ENCODE measurements around the gene ZSCAN30. TPM values are rescaled to one million over a fixed set of nuclear protein-coding genes. Genes with fewer than 3 reads are reported as not detected.

Gene ZSCAN30
- total RNA-seq, 1 experiment from 2014 or later = 21.9 TPM

DNA sequence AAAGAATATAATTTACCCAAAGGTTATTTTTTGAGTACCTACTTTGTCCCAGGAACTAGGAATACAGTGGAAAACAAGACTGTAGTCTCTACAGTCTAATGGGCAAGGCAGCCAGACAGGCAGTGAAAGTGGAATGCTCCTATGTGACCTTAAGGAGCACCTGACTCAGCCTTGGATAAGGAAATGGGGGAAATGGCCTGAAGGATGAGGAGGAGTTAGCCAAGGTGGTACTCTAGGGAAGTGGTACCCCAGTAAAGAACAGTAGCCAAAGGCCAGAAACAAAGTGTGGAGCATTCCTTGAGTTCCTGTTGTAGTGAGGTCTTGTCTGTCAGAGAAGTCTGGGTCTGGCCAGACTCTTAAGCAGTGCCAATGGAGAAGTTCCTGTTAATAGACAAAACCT is 43.2 kb downstream of the ZSCAN30 start:
- Mint-ChIP-seq H3K27me3 (ENCODE audit: low read depth) (no peaks in the 10 kb centered on the region), H3K4me1 (peaks cover 8% of the 10 kb centered on the region; the same call in 1 of the 2 replicates), H3K9me3 (no peaks in the 10 kb centered on the region), H3K27ac (no peak overlapping the region), H3K4me3 (no peak overlapping the region), H3K36me3 (peaks cover 81% of the 10 kb centered on the region)
- ChIA-PET CTCF (no interaction called here), POLR2A (no interaction called here)
- TF ChIP-seq IRF1 (CRISPR knock-in tag; IDR thresholded peaks at IDR 0.05) = no peak
- TF ChIP-seq ZNF219 (CRISPR knock-in tag; IDR thresholded peaks at IDR 0.05; ENCODE audit: borderline replicate concordance) = no peak
- TF ChIP-seq ARID4B (CRISPR knock-in tag; IDR thresholded peaks at IDR 0.05; ENCODE audit: borderline replicate concordance) = no peak
- TF ChIP-seq CREB1 (CRISPR knock-in tag; IDR thresholded peaks at IDR 0.05) = no peak
- no peak for TF ChIP-seq HMGA2 (CRISPR knock-in tag; IDR thresholded peaks at IDR 0.05)
- TF ChIP-seq MXD4 (CRISPR knock-in tag; IDR thresholded peaks at IDR 0.05; ENCODE audit: borderline replicate concordance) = no peak
- no peak for TF ChIP-seq MLX (CRISPR knock-in tag; IDR thresholded peaks at IDR 0.05)
- TF ChIP-seq, protein P1, sequence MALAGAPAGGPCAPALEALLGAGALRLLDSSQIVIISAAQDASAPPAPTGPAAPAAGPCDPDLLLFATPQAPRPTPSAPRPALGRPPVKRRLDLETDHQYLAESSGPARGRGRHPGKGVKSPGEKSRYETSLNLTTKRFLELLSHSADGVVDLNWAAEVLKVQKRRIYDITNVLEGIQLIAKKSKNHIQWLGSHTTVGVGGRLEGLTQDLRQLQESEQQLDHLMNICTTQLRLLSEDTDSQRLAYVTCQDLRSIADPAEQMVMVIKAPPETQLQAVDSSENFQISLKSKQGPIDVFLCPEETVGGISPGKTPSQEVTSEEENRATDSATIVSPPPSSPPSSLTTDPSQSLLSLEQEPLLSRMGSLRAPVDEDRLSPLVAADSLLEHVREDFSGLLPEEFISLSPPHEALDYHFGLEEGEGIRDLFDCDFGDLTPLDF (CRISPR knock-in tag; IDR thresholded peaks at IDR 0.05) = no peak
- TF ChIP-seq, protein P2, sequence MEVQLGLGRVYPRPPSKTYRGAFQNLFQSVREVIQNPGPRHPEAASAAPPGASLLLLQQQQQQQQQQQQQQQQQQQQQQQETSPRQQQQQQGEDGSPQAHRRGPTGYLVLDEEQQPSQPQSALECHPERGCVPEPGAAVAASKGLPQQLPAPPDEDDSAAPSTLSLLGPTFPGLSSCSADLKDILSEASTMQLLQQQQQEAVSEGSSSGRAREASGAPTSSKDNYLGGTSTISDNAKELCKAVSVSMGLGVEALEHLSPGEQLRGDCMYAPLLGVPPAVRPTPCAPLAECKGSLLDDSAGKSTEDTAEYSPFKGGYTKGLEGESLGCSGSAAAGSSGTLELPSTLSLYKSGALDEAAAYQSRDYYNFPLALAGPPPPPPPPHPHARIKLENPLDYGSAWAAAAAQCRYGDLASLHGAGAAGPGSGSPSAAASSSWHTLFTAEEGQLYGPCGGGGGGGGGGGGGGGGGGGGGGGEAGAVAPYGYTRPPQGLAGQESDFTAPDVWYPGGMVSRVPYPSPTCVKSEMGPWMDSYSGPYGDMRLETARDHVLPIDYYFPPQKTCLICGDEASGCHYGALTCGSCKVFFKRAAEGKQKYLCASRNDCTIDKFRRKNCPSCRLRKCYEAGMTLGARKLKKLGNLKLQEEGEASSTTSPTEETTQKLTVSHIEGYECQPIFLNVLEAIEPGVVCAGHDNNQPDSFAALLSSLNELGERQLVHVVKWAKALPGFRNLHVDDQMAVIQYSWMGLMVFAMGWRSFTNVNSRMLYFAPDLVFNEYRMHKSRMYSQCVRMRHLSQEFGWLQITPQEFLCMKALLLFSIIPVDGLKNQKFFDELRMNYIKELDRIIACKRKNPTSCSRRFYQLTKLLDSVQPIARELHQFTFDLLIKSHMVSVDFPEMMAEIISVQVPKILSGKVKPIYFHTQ (CRISPR knock-in tag; IDR thresholded peaks at IDR 0.05) = no peak
- TF ChIP-seq KAT7 (CRISPR knock-in tag; IDR thresholded peaks at IDR 0.05; ENCODE audit: borderline replicate concordance) = no peak
- no peak for DNase-seq (ENCODE audit: low spot score)
- no peak for ATAC-seq

GRCh38 chr18:35245719-35246317 is 44.2 kb downstream of the ZSCAN30 start:
- Mint-ChIP-seq H3K4me3 (no peak overlapping the region), H3K36me3 (peaks cover 81% of the 10 kb centered on the region), H3K9me3 (no peaks in the 10 kb centered on the region), H3K4me1 (peaks cover 8% of the 10 kb centered on the region; the same call in 1 of the 2 replicates), H3K27me3 (ENCODE audit: low read depth) (no peaks in the 10 kb centered on the region), H3K27ac (no peak overlapping the region)
- POLR2A ChIA-PET = no interaction called here
- CTCF ChIA-PET = interaction anchor here (0.7 kb wide), 1 partner anchor 16 kb away, joined by 3 read pairs; no protein-coding TSS in a partner anchor
- DNase-seq (ENCODE audit: low spot score) = no peak
- ATAC-seq = no peak
- TF ChIP-seq NFATC4 (CRISPR knock-in tag; IDR thresholded peaks at IDR 0.05) = no peak
- no peak for TF ChIP-seq NR2C2 (CRISPR knock-in tag; IDR thresholded peaks at IDR 0.05)
- no peak for TF ChIP-seq ATF6 (CRISPR knock-in tag; IDR thresholded peaks at IDR 0.05)
- TF ChIP-seq, protein P3, sequence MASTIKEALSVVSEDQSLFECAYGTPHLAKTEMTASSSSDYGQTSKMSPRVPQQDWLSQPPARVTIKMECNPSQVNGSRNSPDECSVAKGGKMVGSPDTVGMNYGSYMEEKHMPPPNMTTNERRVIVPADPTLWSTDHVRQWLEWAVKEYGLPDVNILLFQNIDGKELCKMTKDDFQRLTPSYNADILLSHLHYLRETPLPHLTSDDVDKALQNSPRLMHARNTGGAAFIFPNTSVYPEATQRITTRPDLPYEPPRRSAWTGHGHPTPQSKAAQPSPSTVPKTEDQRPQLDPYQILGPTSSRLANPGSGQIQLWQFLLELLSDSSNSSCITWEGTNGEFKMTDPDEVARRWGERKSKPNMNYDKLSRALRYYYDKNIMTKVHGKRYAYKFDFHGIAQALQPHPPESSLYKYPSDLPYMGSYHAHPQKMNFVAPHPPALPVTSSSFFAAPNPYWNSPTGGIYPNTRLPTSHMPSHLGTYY (CRISPR knock-in tag; IDR thresholded peaks at IDR 0.05) = no peak
- TF ChIP-seq CBFB (CRISPR knock-in tag; IDR thresholded peaks at IDR 0.05; ENCODE audit: low read depth) = no peak
- no peak for TF ChIP-seq USF1 (CRISPR knock-in tag; IDR thresholded peaks at IDR 0.05)
- no peak for TF ChIP-seq ESRRA (CRISPR knock-in tag; IDR thresholded peaks at IDR 0.05; ENCODE audit: borderline replicate concordance)
- TF ChIP-seq, protein P4, sequence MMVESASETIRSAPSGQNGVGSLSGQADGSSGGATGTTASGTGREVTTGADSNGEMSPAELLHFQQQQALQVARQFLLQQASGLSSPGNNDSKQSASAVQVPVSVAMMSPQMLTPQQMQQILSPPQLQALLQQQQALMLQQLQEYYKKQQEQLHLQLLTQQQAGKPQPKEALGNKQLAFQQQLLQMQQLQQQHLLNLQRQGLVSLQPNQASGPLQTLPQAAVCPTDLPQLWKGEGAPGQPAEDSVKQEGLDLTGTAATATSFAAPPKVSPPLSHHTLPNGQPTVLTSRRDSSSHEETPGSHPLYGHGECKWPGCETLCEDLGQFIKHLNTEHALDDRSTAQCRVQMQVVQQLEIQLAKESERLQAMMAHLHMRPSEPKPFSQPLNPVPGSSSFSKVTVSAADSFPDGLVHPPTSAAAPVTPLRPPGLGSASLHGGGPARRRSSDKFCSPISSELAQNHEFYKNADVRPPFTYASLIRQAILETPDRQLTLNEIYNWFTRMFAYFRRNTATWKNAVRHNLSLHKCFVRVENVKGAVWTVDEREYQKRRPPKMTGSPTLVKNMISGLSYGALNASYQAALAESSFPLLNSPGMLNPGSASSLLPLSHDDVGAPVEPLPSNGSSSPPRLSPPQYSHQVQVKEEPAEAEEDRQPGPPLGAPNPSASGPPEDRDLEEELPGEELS (CRISPR knock-in tag; IDR thresholded peaks at IDR 0.05) = no peak
